Spleen (tissue), 11 donors: ENCODE results near the gene MED12. TPM values are rescaled to one million over a fixed set of nuclear protein-coding genes. Genes with fewer than 3 reads are reported as not detected.
"Not testable (repeated sequence)": the region's sequence is repeated elsewhere in the genome, so short reads cannot be mapped to it uniquely, and the experiment has no call there.

Source experiments
- DNase-seq: peaks from one replicate; pipeline ENCODE4 v3.0.0-alpha.2; 2020
- H3K27ac ChIP-seq, 8 donors: fragments of 200-600 bp; sonication (generic) in 7 of 8; 1 replicate in 4 of 8; 2 replicates in 4 of 8; pipeline versions ENCODE4 v1.5.0 to v1.8.0; 2016 to 2021; ENCODE audit warnings: inconsistent platforms in 4 of 8, mild to moderate bottlenecking in 4 of 8, moderate library complexity in 1 of 8
- H3K27me3 ChIP-seq, 7 donors: fragments of 200-600 bp; sonication (generic) in 6 of 7; replicated peaks in 1 of 7; 1 replicate in 4 of 7; 2 replicates in 3 of 7; pipeline versions ENCODE4 v1.5.0 to v1.8.0; 2016 to 2021; ENCODE audit warnings: inconsistent platforms in 3 of 7, mild to moderate bottlenecking in 1 of 7
- H3K36me3 ChIP-seq, 6 donors: fragments of 200-600 bp; sonication (generic) in 5 of 6; 1 replicate in 4 of 6; 2 replicates in 2 of 6; pipeline versions ENCODE4 v1.5.0 to v1.8.0; 2016 to 2021; ENCODE audit warnings: inconsistent platforms in 2 of 6
- H3K4me1 ChIP-seq, 6 donors: fragments of 200-600 bp; sonication (generic) in 5 of 6; 1 replicate in 3 of 6; 2 replicates in 3 of 6; pipeline versions ENCODE4 v1.5.0 to v1.8.0; 2016 to 2021; ENCODE audit warnings: inconsistent platforms in 3 of 6
- H3K4me3 ChIP-seq, 8 donors: fragments of 200-600 bp; sonication (generic) in 7 of 8; 1 replicate in 4 of 8; 2 replicates in 4 of 8; pipeline versions ENCODE4 v1.5.0 to v1.8.0; 2016 to 2021; ENCODE audit warnings: inconsistent platforms in 4 of 8, mild to moderate bottlenecking in 4 of 8, moderate library complexity in 2 of 8
- H3K9me3 ChIP-seq, 8 donors: fragments of 200-600 bp; sonication (generic) in 7 of 8; 1 replicate in 4 of 8; 2 replicates in 4 of 8; pipeline versions ENCODE4 v1.5.0 to v1.8.0; 2016 to 2021; ENCODE audit warnings: inconsistent platforms in 4 of 8
- CTCF ChIP-seq, 11 experiments: fragments of 200-600 bp in 7 of 11; fragments of 450-650 bp in 4 of 11; sonication (generic) in 4 of 11; IDR thresholded peaks in 8 of 11; conservative IDR thresholded peaks in 3 of 11; 1 replicate in 7 of 11; 2 replicates in 4 of 11; pipeline versions ENCODE4 v1.4.0 to v1.8.0; 2016 to 2021; ENCODE audit warnings: antibody characterized with exemption in 11 of 11, inconsistent platforms in 4 of 11, mild to moderate bottlenecking in 1 of 11
- POLR2A ChIP-seq, 3 donors: fragments of 450-650 bp; IDR thresholded peaks; one replicate each; pipeline ENCODE4 v1.5.1; 2017; ENCODE audit warnings: antibody characterized with exemption in 3 of 3, mild to moderate bottlenecking in 1 of 3
- POLR2AphosphoS5 ChIP-seq, 3 donors: sonication (generic); formaldehyde crosslinking; IDR thresholded peaks; one replicate each; pipeline ENCODE4 v1.5.1; 2017; ENCODE audit warnings: antibody characterized with exemption in 3 of 3
- WGBS, 5 donors: extraction: QIAGEN DNeasy Blood & Tissue Kit in 3 of 5; methylation state at CpG; one replicate each; pipeline versions ENCODE4 v1.1.5 to v1.1.7; 2013 to 2018; 5-methylcytosine and 5-hydroxymethylcytosine counted together
- intact Hi-C: fragments of 100-400 bp; cut with DNase I; formaldehyde crosslinking; loops from one replicate; pipeline ENCODE4 v1.15.0; 2023; ENCODE audit warnings: low total_unique reads
- polyA plus RNA-seq, 3 donors: library from polyadenylated mRNA; stranded (reverse); fragments of 200-250 nt; gene quantifications; one replicate each; pipeline ENCODE4 v1.2.1, GENCODE V29; 2013
- total RNA-seq, 7 donors: library from RNA; depleted of rRNA in 3 of 7; stranded (reverse); fragments of >200 nt in 3 of 7; fragmentation: NEBNext Ultra II Directional in 4 of 7; extraction: Animal tissue kit (Norgen Biotek cat#: 25700) in 4 of 7; gene quantifications; one replicate each; pipeline versions ENCODE4 v1.1.0 to v1.2.1, GENCODE V29; 2016 to 2021
- donor health status: healthy with polysubstance abuse.
- donor health status: DM: no; HTN: no; CAD: no; lungs with moderate emphysema.
- donor health status: DM: no; HTN: no; CAD: no.
- donor health status: Bipolar disorder and iron deficiency.
- donor health status: healthy.
- donor health status: DM: no; HTN: no; CAD: no.
- donor health status: DM: yes; HTN: yes; CAD: no.

MED12 gene
- total and polyA plus RNA-seq, 10 donors = 5.2 to 151 (median 96.9) TPM

GRCh38 chrX:71174795-71175194 lies 56.4 kb downstream of the MED12 start:
- intact Hi-C loops = no loop called here

GRCh38 chrX:71175531-71175930 lies 57.1 kb downstream of the MED12 start:
- no peak overlapping the region for H3K4me3 ChIP-seq
- 78 to 97% (median 93%) methylated on average over 5 of the region's 5 CpGs for WGBS, 5 donors
- no peak for DNase-seq
- H3K4me1 ChIP-seq = peaks cover 0 to 14% (median 0%) of the 10 kb centered on the region in 6 donors
- H3K9me3 ChIP-seq = no peaks in the 10 kb centered on the region
- intact Hi-C loops = no loop called here
- no peak overlapping the region for H3K27ac ChIP-seq
- H3K27me3 ChIP-seq = no peaks in the 10 kb centered on the region
- peaks cover 0 to 12% (median 0%) of the 10 kb centered on the region in 6 donors for H3K36me3 ChIP-seq
- TF ChIP-seq CTCF (IDR thresholded peaks at IDR 0.05 in 8 of 11, conservative IDR thresholded peaks at IDR 0.05 in 3 of 11) = no peak
- no peak for TF ChIP-seq POLR2A (IDR thresholded peaks at IDR 0.05)
- no peak for TF ChIP-seq POLR2AphosphoS5 (IDR thresholded peaks at IDR 0.05)

More at GRCh38 chrX:71174795-71175194, 56.4 kb downstream of the MED12 start:
- TF ChIP-seq POLR2A (IDR thresholded peaks at IDR 0.05) (no peak), CTCF (IDR thresholded peaks at IDR 0.05 in 8 of 11, conservative IDR thresholded peaks at IDR 0.05 in 3 of 11) (no peak), POLR2AphosphoS5 (IDR thresholded peaks at IDR 0.05) (no peak)
- 76 to 100% (median 94%) methylated on average over 1 of the region's 1 CpG for WGBS, 5 donors
- H3K27ac ChIP-seq = no peak overlapping the region
- H3K4me3 ChIP-seq = no peak overlapping the region
- no peaks in the 10 kb centered on the region for H3K27me3 ChIP-seq
- peaks cover 0 to 14% (median 0%) of the 10 kb centered on the region in 6 donors for H3K4me1 ChIP-seq
- no peak for DNase-seq
- H3K9me3 ChIP-seq = no peaks in the 10 kb centered on the region
- H3K36me3 ChIP-seq = peaks cover 0 to 12% (median 0%) of the 10 kb centered on the region in 6 donors

GRCh38 chrX:71177327-71177726 lies 58.9 kb downstream of the MED12 start:
- peaks cover 0 to 12% (median 0%) of the 10 kb centered on the region in 6 donors for H3K36me3 ChIP-seq
- H3K4me3 ChIP-seq = no peak overlapping the region
- no peak overlapping the region for H3K27ac ChIP-seq
- 66 to 93% (median 84%) methylated on average over 3 of the region's 3 CpGs for WGBS, 5 donors
- intact Hi-C loops = no loop called here
- DNase-seq = no peak
- H3K9me3 ChIP-seq = no peaks in the 10 kb centered on the region
- no peak for TF ChIP-seq POLR2AphosphoS5 (IDR thresholded peaks at IDR 0.05)
- TF ChIP-seq POLR2A (IDR thresholded peaks at IDR 0.05) = no peak
- TF ChIP-seq CTCF (IDR thresholded peaks at IDR 0.05 in 8 of 11, conservative IDR thresholded peaks at IDR 0.05 in 3 of 11) = no peak
- H3K27me3 ChIP-seq = no peaks in the 10 kb centered on the region
- peaks cover 0 to 16% (median 6%) of the 10 kb centered on the region in 6 donors for H3K4me1 ChIP-seq

DNA sequence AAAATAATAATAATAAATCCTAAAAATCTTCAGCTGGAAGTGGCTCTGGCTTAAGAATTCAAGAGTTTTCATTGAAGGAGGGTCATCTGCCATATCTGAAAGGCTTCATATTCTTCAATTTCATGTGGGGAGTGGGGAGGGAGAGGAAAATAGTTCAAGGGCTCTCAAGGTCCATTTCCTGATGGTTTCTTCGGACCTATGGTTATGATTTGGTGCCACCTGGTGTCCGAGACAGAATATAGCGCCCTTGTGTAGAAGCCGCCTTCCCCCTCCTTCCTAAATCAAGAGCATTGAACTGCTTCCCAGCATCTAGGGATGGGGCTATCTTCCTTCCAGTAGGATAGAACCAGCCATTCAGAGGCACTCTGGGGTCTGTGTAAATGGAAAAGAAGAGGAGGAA lies 60.5 kb downstream of the MED12 start:
- WGBS, 5 donors = 0 to 5% (median 1%) methylated on average over 3 to 4 of the region's 4 CpGs
- no peak for DNase-seq
- intact Hi-C loops = no loop called here
- H3K27ac ChIP-seq = peak overlapping the region in 1 of 8 donors; percentile 9
- no peak overlapping the region for H3K4me3 ChIP-seq
- TF ChIP-seq CTCF (IDR thresholded peaks at IDR 0.05 in 8 of 11, conservative IDR thresholded peaks at IDR 0.05 in 3 of 11) (peak; percentile 48 to 79 (median 74)), POLR2AphosphoS5 (IDR thresholded peaks at IDR 0.05) (no peak)
- peaks cover 0 to 12% (median 0%) of the 10 kb centered on the region in 6 donors for H3K36me3 ChIP-seq
- H3K27me3 ChIP-seq = no peaks in the 10 kb centered on the region
- H3K9me3 ChIP-seq = no peaks in the 10 kb centered on the region
- H3K4me1 ChIP-seq = peaks cover 0 to 26% (median 12%) of the 10 kb centered on the region in 6 donors

DNA sequence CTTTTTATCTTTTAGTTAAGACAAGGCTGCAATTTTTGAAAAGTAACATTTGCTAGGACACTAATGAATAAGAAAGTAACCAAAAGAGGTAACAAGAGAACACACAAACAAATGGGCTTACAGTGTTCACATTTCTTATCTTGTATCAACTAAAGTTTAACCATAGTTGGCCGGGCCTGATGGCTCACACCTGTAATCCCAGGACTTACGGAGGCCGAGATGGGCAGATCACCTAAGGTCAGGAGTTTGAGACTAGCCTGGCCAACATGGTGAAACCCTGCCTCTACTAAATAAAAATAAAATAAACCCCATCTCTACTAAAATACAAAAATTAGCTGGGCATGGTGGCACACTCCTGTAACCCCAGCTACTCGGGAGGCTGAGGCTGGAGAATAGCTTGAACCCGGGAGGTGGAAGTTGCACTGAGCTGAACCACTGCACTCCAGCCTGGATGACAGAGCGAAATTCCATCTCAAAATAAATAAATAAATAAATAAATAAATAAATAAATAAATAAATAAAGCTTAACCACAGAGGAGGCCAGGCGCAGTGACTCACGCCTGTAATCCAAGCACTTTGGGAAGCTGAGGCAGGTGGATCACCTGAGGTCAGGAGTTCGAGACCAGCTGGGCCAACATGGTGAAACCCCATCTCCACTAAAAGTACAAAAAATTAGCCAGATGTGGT lies 62.3 kb downstream of the MED12 start:
- Histone ChIP-seq H3K4me3 (peak overlapping the region in 2 of 8 donors; percentile 52 to 71), H3K27ac (peak overlapping the region in 6 of 8 donors; percentile 88 to 94 (median 92)), H3K4me1 (peaks cover 0 to 26% (median 12%) of the 10 kb centered on the region in 6 donors)
- H3K27me3 ChIP-seq, H3K9me3 ChIP-seq, intact Hi-C loops, H3K36me3 ChIP-seq: not testable (repeated sequence)
- 81 to 96% (median 92%) methylated on average over 9 of the region's 9 CpGs for WGBS, 5 donors
- DNase-seq = peak; percentile 44
